Cardiac fibroblast (primary cell): ENCODE data around the gene KRTAP3-2.

Experiments
- DNase-seq, 2 donors: peaks; one replicate each; pipeline versions ENCODE4 v3.0.0 to v3.0.0-alpha.2; 2010; ENCODE audit warnings: low read depth in 2 of 2
- H3K4me3 ChIP-seq, 2 donors: replicated peaks in 1 of 2; 1 replicate in 1 of 2; 2 replicates in 1 of 2; pipeline ENCODE4 v1.5.1; 2011; ENCODE audit warnings: low read depth in 2 of 2, low read length in 2 of 2, mild to moderate bottlenecking in 2 of 2, moderate library complexity in 1 of 2
- TF ChIP-seq, protein P1 (sequence below): IDR thresholded peaks from one replicate; pipeline ENCODE4 v1.5.1; 2011; ENCODE audit warnings: low read depth, mild to moderate bottlenecking, low read length, inconsistent platforms

The KRTAP3-2 gene

DNA sequence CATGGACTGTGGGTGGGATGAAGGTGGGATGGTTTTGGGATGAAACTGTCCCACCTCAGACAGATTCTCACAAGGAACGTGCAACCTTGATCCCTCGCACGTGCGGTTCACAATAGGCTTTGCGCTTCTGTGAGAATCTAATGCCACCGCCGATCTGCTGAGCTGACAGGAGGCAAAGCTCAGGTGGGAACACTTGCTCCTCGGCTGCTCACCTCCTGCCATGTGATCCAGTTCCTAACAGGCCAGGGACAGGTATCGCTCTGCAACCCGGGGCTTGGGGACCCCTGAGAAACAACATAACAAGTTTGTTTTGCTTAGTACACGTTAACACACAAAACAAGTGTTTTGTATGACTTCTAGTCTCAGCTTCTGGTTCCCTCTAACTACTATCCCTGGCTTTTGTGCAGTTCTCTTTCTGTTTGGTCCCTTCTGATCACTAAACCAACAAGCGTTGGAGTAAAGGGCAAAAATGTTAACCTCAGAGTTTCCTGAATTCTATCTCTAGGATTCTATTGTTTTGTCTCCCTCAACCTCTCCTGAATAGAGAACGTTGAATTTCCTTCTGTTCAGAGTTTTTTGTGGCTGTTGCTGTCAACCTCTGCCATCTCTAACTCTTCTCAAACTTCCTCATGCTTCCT, 17.0 kb upstream of the KRTAP3-2 start:
- TF ChIP-seq, protein P1, sequence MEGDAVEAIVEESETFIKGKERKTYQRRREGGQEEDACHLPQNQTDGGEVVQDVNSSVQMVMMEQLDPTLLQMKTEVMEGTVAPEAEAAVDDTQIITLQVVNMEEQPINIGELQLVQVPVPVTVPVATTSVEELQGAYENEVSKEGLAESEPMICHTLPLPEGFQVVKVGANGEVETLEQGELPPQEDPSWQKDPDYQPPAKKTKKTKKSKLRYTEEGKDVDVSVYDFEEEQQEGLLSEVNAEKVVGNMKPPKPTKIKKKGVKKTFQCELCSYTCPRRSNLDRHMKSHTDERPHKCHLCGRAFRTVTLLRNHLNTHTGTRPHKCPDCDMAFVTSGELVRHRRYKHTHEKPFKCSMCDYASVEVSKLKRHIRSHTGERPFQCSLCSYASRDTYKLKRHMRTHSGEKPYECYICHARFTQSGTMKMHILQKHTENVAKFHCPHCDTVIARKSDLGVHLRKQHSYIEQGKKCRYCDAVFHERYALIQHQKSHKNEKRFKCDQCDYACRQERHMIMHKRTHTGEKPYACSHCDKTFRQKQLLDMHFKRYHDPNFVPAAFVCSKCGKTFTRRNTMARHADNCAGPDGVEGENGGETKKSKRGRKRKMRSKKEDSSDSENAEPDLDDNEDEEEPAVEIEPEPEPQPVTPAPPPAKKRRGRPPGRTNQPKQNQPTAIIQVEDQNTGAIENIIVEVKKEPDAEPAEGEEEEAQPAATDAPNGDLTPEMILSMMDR: no peak
- DNase-seq: no peak
- H3K4me3 ChIP-seq: no peak overlapping the region

DNA sequence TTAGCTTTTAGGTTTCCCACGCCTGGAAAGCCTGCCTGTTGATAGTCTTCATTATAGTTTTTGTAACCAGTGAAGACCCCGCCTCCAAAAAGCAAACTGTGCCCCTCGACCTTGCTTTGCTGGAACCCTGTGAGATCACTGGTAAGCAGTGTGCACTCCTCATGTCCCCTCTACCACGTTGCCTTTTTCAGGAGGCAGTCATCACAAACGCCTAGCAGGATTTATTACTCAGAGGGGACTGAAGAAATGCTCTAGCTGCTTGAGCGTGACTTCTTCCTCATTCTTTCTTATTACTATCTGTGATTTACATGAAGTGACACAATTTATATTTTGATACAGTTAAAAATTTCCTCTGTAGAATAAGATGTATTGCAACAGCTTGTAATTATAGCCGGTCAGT, 15.7 kb upstream of the KRTAP3-2 start:
- TF ChIP-seq, protein P1: no peak
- H3K4me3 ChIP-seq: no peak overlapping the region

DNA sequence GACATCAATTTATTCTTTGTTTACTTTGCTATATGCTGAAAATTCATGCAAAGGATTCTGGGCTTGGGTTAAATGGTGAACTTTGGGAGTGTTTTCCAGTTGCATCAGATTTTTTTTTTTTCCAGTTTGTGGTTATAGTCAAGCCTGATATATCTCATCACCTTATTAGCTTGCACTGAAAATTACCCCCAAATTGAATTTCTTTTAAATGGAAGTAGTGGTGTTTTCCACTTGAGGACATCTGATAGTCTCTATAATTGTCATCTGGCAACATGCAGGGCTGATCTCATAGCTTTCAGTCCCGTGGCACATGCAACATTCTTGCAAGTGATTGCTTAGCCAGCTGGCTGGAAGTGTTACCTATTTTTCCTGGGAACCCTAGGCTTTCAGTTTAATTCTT, 13.9 kb upstream of the KRTAP3-2 start:
- DNase-seq: peak in 1 of 2 donors; percentile 8
- TF ChIP-seq, protein P1: no peak
- H3K4me3 ChIP-seq: no peak overlapping the region

More for the DNA sequence above, 15.7 kb upstream of the KRTAP3-2 start:
- no peak for DNase-seq

DNA sequence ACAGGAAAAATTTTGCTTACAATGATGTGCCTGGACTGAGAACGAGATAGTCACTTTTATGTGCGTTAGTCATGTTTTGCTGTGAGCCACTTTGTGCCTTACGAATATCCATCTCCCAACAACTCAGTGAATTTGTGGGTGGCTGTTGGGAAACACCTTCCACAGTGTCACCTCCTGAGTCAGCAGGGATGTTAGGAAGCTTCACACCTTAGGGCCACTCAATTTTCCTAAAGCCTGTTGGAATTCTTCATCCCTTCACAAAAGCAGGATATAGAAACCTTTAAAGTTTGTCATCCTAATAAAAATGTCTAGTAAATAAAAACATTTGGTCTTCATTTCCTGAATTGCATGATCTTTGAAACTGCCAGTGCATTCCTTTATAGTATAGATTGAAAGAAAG, 13.5 kb upstream of the KRTAP3-2 start:
- peak in 1 of 2 donors; percentile 4 for DNase-seq
- H3K4me3 ChIP-seq: no peak overlapping the region
- TF ChIP-seq, protein P1: no peak

DNA sequence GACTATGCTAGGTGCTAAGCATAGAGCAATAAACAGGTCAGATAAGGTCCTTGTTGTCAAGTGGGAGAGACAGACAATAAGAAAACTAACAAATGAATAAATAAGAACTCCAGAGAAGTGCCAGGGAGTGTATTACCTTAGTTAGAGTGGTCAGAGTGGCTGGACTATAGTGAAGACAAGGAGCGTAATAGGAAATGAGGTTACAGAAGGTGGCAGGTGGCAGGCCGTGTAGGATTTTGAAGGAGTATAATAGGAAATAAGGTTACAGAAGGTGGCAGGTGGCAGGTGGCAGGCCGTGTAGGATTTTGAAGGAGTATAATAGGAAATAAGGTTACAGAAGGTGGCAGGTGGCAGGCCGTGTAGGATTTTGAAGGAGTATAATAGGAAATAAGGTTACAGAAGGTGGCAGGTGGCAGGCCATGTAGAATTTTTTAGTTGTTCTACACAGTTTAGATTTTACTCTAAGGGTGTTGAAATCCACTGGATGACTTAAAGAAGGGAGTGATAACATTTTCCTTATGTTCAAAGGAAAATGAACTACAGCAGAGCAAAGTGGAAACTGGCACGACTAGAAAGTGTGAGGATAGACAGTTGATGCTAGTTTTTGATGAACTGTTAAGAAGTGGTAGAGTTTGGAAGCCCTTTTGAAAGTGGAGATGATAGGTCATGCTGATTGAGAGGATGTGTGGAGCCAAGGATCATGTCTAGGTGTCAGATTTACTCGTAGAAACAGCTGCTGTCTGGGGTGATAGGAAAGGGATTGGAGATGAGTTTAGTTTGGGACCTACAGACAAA, 12.8 kb upstream of the KRTAP3-2 start:
- TF ChIP-seq, protein P1: no peak
- no peak for DNase-seq
- H3K4me3 ChIP-seq: no peak overlapping the region

DNA sequence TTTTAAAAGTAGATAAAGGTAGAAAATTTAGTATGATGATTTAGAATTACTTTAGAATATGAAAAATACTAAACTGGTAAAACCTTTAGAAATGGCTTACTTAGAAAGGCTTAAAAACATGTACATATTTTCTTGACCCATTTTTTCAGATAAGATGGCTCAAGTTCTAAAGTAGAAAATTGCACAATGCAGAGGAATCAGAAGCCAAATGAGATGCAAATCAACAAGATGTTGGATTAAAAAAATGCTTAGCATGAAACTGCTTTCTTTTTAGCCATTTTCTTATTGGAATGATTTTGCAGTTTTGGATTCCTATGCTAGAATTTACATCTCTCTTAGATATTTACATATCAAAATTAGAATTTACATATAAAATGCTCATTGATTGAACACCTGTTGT, 10.7 kb upstream of the KRTAP3-2 start:
- no peak overlapping the region for H3K4me3 ChIP-seq
- DNase-seq: no peak
- TF ChIP-seq, protein P1: no peak
